ENCODE results near the gene ROBO4. TPM values are rescaled to one million over a fixed set of nuclear protein-coding genes. Genes with fewer than 3 reads are reported as not detected.

The ROBO4 gene
- total and polyA plus RNA-seq, 9 of the 15 experiments (the other 6 are each of a cell fraction or from before 2014, with no cell fraction given) = not detected

DNA sequence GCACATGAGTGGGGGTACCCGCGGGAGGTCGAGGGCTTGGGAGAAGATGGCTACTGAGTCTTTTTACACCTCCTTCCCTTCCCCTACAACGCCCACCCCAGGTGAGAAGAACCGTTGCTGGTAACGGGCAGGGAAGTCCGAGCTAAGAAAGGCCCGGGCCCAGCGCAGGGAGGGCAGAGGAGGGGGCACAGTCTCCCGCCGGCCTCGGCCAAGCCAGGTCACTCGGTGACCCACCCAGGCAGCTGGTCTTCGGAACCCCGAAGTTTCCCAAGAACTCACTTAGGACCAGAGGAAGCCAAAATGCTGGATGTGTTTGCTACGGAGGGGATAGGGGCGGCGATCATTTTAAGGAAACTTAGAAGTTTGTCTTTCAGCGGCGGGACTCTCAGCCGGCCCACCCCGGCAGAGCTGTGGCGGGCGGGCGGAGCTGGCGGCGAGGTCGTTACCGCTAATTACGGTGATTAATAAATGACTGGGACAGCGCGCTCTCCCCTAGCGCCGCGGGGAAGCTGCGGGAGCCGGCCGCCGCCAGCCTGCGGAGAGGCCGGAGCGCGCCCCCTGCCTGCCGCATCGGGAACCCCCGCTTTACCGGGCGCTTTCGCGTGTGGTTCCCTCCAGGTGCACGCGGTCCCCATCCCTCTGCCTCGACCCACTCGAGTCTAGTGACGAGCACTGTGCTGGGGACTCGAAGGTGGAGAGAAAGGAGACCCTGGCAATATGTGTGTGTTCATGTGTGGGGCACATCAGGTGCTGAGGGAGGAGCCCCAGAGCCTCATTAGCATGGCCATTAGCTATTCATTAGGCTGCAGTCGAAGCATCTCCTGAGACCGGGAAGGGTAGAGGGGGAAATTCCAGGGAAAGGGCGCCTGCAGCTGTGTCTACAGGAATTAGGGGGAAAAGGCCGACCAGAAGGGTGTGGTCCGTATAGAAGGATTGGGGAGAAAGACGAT is 31.5 kb downstream of the ROBO4 start (continued):
- TF ChIP-seq, protein P1, sequence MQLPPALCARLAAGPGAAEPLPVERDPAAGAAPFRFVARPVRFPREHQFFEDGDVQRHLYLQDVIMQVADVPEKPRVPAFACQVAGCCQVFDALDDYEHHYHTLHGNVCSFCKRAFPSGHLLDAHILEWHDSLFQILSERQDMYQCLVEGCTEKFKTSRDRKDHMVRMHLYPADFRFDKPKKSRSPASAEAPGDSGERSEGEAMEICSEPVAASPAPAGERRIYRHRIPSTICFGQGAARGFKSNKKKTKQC (CRISPR knock-in tag; IDR thresholded peaks at IDR 0.05) = peak; percentile 79; the same call in 1 of the 2 replicates
- TF ChIP-seq, protein P2, sequence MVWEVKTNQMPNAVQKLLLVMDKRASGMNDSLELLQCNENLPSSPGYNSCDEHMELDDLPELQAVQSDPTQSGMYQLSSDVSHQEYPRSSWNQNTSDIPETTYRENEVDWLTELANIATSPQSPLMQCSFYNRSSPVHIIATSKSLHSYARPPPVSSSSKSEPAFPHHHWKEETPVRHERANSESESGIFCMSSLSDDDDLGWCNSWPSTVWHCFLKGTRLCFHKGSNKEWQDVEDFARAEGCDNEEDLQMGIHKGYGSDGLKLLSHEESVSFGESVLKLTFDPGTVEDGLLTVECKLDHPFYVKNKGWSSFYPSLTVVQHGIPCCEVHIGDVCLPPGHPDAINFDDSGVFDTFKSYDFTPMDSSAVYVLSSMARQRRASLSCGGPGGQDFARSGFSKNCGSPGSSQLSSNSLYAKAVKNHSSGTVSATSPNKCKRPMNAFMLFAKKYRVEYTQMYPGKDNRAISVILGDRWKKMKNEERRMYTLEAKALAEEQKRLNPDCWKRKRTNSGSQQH (CRISPR knock-in tag; IDR thresholded peaks at IDR 0.05) = no peak
- TF ChIP-seq, protein P3, sequence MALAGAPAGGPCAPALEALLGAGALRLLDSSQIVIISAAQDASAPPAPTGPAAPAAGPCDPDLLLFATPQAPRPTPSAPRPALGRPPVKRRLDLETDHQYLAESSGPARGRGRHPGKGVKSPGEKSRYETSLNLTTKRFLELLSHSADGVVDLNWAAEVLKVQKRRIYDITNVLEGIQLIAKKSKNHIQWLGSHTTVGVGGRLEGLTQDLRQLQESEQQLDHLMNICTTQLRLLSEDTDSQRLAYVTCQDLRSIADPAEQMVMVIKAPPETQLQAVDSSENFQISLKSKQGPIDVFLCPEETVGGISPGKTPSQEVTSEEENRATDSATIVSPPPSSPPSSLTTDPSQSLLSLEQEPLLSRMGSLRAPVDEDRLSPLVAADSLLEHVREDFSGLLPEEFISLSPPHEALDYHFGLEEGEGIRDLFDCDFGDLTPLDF (CRISPR knock-in tag; IDR thresholded peaks at IDR 0.05) = 0 out of 2 replicates have a peak, but pooled peaks have one; percentile 23
- TF ChIP-seq, protein P4, sequence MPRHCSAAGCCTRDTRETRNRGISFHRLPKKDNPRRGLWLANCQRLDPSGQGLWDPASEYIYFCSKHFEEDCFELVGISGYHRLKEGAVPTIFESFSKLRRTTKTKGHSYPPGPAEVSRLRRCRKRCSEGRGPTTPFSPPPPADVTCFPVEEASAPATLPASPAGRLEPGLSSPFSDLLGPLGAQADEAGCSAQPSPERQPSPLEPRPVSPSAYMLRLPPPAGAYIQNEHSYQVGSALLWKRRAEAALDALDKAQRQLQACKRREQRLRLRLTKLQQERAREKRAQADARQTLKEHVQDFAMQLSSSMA (CRISPR knock-in tag; IDR thresholded peaks at IDR 0.05) = no peak
- TF ChIP-seq, protein P5, sequence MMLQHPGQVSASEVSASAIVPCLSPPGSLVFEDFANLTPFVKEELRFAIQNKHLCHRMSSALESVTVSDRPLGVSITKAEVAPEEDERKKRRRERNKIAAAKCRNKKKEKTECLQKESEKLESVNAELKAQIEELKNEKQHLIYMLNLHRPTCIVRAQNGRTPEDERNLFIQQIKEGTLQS (IDR thresholded peaks at IDR 0.05) = no peak
- TF ChIP-seq, protein P5 (CRISPR knock-in tag; conservative IDR thresholded peaks at IDR 0.05) = peak; percentile 66; the same call in 1 of the 2 replicates
- TF ChIP-seq TAF7 (tag; IDR thresholded peaks at IDR 0.05) = no peak
- TF ChIP-seq ZNF143 (CRISPR knock-in tag; IDR thresholded peaks at IDR 0.05) = no peak
- TF ChIP-seq, protein P6, sequence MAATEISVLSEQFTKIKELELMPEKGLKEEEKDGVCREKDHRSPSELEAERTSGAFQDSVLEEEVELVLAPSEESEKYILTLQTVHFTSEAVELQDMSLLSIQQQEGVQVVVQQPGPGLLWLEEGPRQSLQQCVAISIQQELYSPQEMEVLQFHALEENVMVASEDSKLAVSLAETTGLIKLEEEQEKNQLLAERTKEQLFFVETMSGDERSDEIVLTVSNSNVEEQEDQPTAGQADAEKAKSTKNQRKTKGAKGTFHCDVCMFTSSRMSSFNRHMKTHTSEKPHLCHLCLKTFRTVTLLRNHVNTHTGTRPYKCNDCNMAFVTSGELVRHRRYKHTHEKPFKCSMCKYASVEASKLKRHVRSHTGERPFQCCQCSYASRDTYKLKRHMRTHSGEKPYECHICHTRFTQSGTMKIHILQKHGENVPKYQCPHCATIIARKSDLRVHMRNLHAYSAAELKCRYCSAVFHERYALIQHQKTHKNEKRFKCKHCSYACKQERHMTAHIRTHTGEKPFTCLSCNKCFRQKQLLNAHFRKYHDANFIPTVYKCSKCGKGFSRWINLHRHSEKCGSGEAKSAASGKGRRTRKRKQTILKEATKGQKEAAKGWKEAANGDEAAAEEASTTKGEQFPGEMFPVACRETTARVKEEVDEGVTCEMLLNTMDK (IDR thresholded peaks at IDR 0.05; ENCODE audit: borderline replicate concordance, insufficient read depth, low read depth, low read length, poor library complexity, severe bottlenecking) = peak; percentile 67
- TF ChIP-seq TEAD1 (CRISPR knock-in tag; IDR thresholded peaks at IDR 0.05) = peak in 1 of 2 experiments; percentile 25; a peak in 1 of 4 replicates
- peak; percentile 90 for TF ChIP-seq L3MBTL2 (IDR thresholded peaks at IDR 0.05)
- peak; percentile 75; the same call in 1 of the 2 replicates for TF ChIP-seq RB1 (IDR thresholded peaks at IDR 0.05; ENCODE audit: low read depth)
- TF ChIP-seq, protein P7, sequence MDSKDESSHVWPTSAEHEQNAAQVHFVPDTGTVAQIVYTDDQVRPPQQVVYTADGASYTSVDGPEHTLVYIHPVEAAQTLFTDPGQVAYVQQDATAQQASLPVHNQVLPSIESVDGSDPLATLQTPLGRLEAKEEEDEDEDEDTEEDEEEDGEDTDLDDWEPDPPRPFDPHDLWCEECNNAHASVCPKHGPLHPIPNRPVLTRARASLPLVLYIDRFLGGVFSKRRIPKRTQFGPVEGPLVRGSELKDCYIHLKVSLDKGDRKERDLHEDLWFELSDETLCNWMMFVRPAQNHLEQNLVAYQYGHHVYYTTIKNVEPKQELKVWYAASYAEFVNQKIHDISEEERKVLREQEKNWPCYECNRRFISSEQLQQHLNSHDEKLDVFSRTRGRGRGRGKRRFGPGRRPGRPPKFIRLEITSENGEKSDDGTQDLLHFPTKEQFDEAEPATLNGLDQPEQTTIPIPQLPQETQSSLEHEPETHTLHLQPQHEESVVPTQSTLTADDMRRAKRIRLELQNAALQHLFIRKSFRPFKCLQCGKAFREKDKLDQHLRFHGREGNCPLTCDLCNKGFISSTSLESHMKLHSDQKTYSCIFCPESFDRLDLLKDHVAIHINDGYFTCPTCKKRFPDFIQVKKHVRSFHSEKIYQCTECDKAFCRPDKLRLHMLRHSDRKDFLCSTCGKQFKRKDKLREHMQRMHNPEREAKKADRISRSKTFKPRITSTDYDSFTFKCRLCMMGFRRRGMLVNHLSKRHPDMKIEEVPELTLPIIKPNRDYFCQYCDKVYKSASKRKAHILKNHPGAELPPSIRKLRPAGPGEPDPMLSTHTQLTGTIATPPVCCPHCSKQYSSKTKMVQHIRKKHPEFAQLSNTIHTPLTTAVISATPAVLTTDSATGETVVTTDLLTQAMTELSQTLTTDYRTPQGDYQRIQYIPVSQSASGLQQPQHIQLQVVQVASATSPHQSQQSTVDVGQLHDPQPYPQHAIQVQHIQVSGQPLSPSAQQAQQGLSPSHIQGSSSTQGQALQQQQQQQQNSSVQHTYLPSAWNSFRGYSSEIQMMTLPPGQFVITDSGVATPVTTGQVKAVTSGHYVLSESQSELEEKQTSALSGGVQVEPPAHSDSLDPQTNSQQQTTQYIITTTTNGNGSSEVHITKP (IDR thresholded peaks at IDR 0.05; ENCODE audit: partially characterized antibody) = no peak
- TF ChIP-seq ZNF695 (CRISPR knock-in tag; IDR thresholded peaks at IDR 0.05) = no peak

Measured in K562 (cell line).